GM21737 (cell line): ENCODE results near the gene CDH4.

ENCODE experiments used
- ATAC-seq: cut with Tn5 transposase; IDR thresholded peaks from one replicate; pipeline ENCODE4 v1.9.1; 2021; ENCODE audit warnings: mild to moderate bottlenecking, moderate library complexity; ENCODE audit not compliant: unreplicated experiment

The CDH4 gene

GRCh38 chr20:61765081-61765870 is 513.2 kb downstream of the CDH4 start:
- no peak for ATAC-seq

GRCh38 chr20:61765871-61766654 is 514.0 kb downstream of the CDH4 start:
- ATAC-seq = no peak

GRCh38 chr20:61766921-61767610 is 515.0 kb downstream of the CDH4 start:
- ATAC-seq = no peak

GRCh38 chr20:61767761-61768494 is 515.9 kb downstream of the CDH4 start:
- no peak for ATAC-seq

GRCh38 chr20:61768571-61769285 is 516.7 kb downstream of the CDH4 start:
- ATAC-seq = no peak

- no peak for ATAC-seq
Measured at GRCh38 chr20:61769286-61769832, 517.3 kb downstream of the CDH4 start.

- no peak for ATAC-seq
Measured at GRCh38 chr20:61770113-61770585, 518.1 kb downstream of the CDH4 start.

GRCh38 chr20:61771805-61772350 is 519.8 kb downstream of the CDH4 start:
- no peak for ATAC-seq

- ATAC-seq = no peak
Measured at GRCh38 chr20:61772828-61773631, 521.0 kb downstream of the CDH4 start.

- no peak for ATAC-seq
Measured at GRCh38 chr20:61773926-61774587, 522.0 kb downstream of the CDH4 start.

- no peak for ATAC-seq
Measured at GRCh38 chr20:61775423-61775822, 523.4 kb downstream of the CDH4 start.

- ATAC-seq = no peak
Measured at GRCh38 chr20:61776491-61777075, 524.5 kb downstream of the CDH4 start.

- ATAC-seq = no peak
Measured at GRCh38 chr20:61777773-61778494, 525.9 kb downstream of the CDH4 start.

GRCh38 chr20:61778495-61778863 is 526.4 kb downstream of the CDH4 start:
- ATAC-seq = no peak

- ATAC-seq = no peak
Measured at GRCh38 chr20:61779176-61779965, 527.3 kb downstream of the CDH4 start.

GRCh38 chr20:61780066-61780465 is 528.0 kb downstream of the CDH4 start:
- ATAC-seq = no peak
